Transverse colon (tissue), 4 donors: ENCODE measurements around the gene RAX2.
A peak's percentile ranks its signal among the peaks of the same experiment; 100 is the strongest.

Experiments
- EP300 ChIP-seq: sonication (generic); formaldehyde crosslinking; IDR thresholded peaks from one replicate; pipeline ENCODE4 v1.6.1; 2017; ENCODE audit warnings: antibody characterized with exemption, low read depth
- POLR2A ChIP-seq: fragments of 450-650 bp; IDR thresholded peaks from one replicate; pipeline ENCODE4 v1.6.1; 2016; ENCODE audit warnings: antibody characterized with exemption, mild to moderate bottlenecking, moderate library complexity
- POLR2AphosphoS5 ChIP-seq, 3 donors: sonication (generic); formaldehyde crosslinking; IDR thresholded peaks; one replicate each; pipeline ENCODE4 v1.6.1; 2016; ENCODE audit warnings: antibody characterized with exemption in 3 of 3
- TF ChIP-seq, protein P1 (sequence below), 5 experiments: fragments of 200-600 bp in 3 of 5; fragments of 450-650 bp in 2 of 5; sonication (generic) in 3 of 5; IDR thresholded peaks; 1 replicate in 2 of 5; 2 replicates in 3 of 5; pipeline ENCODE4 v1.5.1; 2016 to 2017; ENCODE audit warnings: antibody characterized with exemption in 5 of 5, inconsistent platforms in 3 of 5, mild to moderate bottlenecking in 2 of 5, moderate library complexity in 1 of 5

DNA sequence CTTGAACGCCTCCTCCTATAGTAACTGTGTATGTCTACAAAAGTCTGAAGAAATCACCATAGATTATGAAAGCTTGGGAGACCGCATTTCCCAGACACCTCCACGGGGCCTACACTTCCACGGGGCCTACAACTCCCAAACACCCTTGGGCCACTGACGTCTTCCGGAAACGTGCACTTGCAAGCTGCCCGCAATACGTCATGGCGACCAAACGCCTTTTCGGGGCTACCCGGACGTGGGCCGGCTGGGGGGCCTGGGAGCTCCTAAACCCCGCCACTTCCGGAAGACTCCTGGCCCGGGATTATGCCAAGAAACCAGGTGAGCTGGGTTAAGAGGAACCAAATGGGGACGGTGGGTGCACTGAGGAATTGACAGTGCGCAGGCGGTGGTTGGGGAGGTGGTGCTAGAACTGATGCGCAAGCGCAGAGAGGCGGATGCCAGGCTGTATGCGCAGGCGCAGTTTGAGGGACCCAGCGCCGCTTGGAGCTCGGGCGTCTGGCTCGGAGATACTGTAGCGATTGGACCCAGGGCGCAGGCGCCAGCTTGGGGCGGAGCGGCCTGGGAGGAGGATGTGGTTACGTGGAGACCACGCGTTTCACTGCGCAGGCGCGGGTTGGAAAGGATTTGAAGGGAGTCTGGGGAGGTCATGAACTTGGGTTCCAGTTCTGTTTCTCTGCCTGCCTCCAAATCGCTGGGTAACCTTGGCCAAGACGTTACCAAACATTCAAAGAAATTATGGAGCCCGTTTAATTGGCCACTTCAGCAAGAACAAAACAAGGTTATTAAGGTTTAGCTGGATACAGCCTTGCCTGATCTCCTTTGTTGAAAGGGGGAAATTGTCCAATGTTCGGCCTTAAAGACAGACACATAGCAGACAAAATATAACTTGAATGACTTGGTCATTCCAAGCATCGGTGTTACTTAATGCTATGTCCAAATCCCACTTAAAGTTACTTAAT is 9.2 kb downstream of the RAX2 start, which contains the start of gene MRPL54:
- TF ChIP-seq POLR2A (peak; percentile 87), POLR2AphosphoS5 (IDR thresholded peaks at IDR 0.05) (peak; percentile 55 to 91 (median 83)), EP300 (no peak)
- TF ChIP-seq, protein P1, sequence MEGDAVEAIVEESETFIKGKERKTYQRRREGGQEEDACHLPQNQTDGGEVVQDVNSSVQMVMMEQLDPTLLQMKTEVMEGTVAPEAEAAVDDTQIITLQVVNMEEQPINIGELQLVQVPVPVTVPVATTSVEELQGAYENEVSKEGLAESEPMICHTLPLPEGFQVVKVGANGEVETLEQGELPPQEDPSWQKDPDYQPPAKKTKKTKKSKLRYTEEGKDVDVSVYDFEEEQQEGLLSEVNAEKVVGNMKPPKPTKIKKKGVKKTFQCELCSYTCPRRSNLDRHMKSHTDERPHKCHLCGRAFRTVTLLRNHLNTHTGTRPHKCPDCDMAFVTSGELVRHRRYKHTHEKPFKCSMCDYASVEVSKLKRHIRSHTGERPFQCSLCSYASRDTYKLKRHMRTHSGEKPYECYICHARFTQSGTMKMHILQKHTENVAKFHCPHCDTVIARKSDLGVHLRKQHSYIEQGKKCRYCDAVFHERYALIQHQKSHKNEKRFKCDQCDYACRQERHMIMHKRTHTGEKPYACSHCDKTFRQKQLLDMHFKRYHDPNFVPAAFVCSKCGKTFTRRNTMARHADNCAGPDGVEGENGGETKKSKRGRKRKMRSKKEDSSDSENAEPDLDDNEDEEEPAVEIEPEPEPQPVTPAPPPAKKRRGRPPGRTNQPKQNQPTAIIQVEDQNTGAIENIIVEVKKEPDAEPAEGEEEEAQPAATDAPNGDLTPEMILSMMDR (IDR thresholded peaks at IDR 0.05), result no peak
